ENCODE results near the gene NDUFA7.
"Not testable (repeated sequence)": the region's sequence is repeated elsewhere in the genome, so short reads cannot be mapped to it uniquely, and the experiment has no call there.

The NDUFA7 gene

GRCh38 chr19:8306235-8307054, 14.7 kb downstream of the NDUFA7 start:
- H3K36me3 Mint-ChIP-seq (ENCODE audit: insufficient read depth), result peaks cover 19% of the 10 kb centered on the region
- DNase-seq (no peak), ATAC-seq (replicated peaks) (no peak)
- H3K27me3 Mint-ChIP-seq, result no peaks in the 10 kb centered on the region
- H3K27ac Mint-ChIP-seq, result peak overlapping the region; percentile 70 to 96
- H3K9me3 Mint-ChIP-seq, result no peaks in the 10 kb centered on the region
- H3K4me3 Mint-ChIP-seq, result peak overlapping the region; percentile 82 to 95
- H3K4me1 Mint-ChIP-seq (ENCODE audit: low read depth in 2 of 2), result peaks cover 31 to 35% of the 10 kb centered on the region in 2 donors

- no peak for ATAC-seq (replicated peaks)
- Mint-ChIP-seq H3K4me3 (peak overlapping the region in 1 of 2 donors; percentile 95), H3K27ac (peak overlapping the region; percentile 70 to 96), H3K36me3 (ENCODE audit: insufficient read depth) (peaks cover 19% of the 10 kb centered on the region), H3K27me3 (no peaks in the 10 kb centered on the region), H3K9me3 (no peaks in the 10 kb centered on the region), H3K4me1 (ENCODE audit: low read depth in 2 of 2) (peaks cover 31 to 35% of the 10 kb centered on the region in 2 donors)
- DNase-seq, result no peak
Measured at GRCh38 chr19:8305798-8306197, 15.4 kb downstream of the NDUFA7 start.

DNA sequence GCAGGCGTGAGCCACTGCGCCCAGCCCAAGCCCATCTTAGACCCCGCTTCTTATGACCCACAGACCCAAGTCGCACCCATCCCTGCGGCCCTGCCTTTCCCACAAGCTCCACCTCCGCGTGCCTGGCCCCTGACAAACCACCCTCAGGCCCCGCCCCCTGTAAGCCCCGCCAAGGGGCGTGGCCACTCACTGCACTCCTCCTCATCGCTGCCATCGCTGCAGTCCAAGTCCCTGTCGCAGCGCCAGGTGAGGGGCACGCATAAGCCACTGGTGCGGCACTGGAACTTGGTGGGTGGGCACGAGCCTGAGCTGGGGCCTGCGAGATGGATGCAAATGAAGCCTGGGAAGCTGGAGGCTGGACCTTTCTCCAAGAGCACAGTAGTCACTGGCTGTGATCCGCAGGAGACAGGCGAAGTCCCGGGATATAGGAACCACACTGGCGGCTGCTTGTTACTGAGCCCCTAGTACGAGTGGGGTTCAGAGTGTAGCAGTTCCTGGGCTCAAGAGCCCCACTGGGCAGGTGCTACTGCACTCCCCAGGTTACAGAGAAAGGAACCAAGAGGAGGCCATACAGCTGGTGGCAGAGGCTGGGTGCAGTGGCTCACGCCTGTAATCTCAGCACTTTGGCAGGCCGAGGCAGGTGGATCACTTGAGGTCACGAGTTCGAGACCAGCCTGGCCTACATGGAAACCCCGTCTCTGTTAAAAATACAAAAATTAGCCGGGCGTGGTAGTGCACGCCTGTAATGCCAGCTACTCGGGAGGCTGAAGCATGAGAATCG, 16.1 kb downstream of the NDUFA7 start:
- Mint-ChIP-seq H3K4me3 (peak overlapping the region in 1 of 2 donors; percentile 95), H3K27me3 (no peaks in the 10 kb centered on the region), H3K9me3 (no peaks in the 10 kb centered on the region), H3K4me1 (ENCODE audit: low read depth in 2 of 2) (peaks cover 31 to 35% of the 10 kb centered on the region in 2 donors), H3K36me3 (ENCODE audit: insufficient read depth) (peaks cover 19% of the 10 kb centered on the region), H3K27ac (no peak overlapping the region)
- no peak for ATAC-seq (replicated peaks)
- DNase-seq, result no peak

GRCh38 chr19:8302734-8303133, 18.4 kb downstream of the NDUFA7 start:
- no peak for DNase-seq
- Mint-ChIP-seq H3K27me3 (no peaks in the 10 kb centered on the region), H3K4me3 (no peak overlapping the region), H3K4me1 (ENCODE audit: low read depth in 2 of 2) (peaks cover 19 to 25% of the 10 kb centered on the region in 2 donors), H3K36me3 (ENCODE audit: insufficient read depth) (peaks cover 10% of the 10 kb centered on the region), H3K27ac (no peak overlapping the region), H3K9me3 (no peaks in the 10 kb centered on the region)
- no peak for ATAC-seq (replicated peaks)

GRCh38 chr19:8302357-8302691, 18.9 kb downstream of the NDUFA7 start:
- Mint-ChIP-seq H3K36me3 (ENCODE audit: insufficient read depth) (peaks cover 6% of the 10 kb centered on the region), H3K4me1 (ENCODE audit: low read depth in 2 of 2) (peaks cover 15 to 21% of the 10 kb centered on the region in 2 donors), H3K27ac (no peak overlapping the region), H3K4me3 (no peak overlapping the region), H3K27me3 (no peaks in the 10 kb centered on the region), H3K9me3 (no peaks in the 10 kb centered on the region)
- no peak for DNase-seq
- ATAC-seq (replicated peaks), result no peak

GRCh38 chr19:8291337-8291736, 29.8 kb downstream of the NDUFA7 start:
- H3K27me3 Mint-ChIP-seq; H3K4me3 Mint-ChIP-seq; H3K9me3 Mint-ChIP-seq; H3K4me1 Mint-ChIP-seq (ENCODE audit: low read depth in 2 of 2); DNase-seq; H3K36me3 Mint-ChIP-seq (ENCODE audit: insufficient read depth); H3K27ac Mint-ChIP-seq: not testable (repeated sequence)
- peak; percentile 51 for ATAC-seq (replicated peaks)

GRCh38 chr19:8276508-8276907, 44.7 kb downstream of the NDUFA7 start:
- peak; percentile 61 for ATAC-seq (replicated peaks)
- not testable (repeated sequence) for H3K36me3 Mint-ChIP-seq (ENCODE audit: insufficient read depth); H3K9me3 Mint-ChIP-seq; H3K4me3 Mint-ChIP-seq; H3K27me3 Mint-ChIP-seq; DNase-seq; H3K4me1 Mint-ChIP-seq (ENCODE audit: low read depth in 2 of 2); H3K27ac Mint-ChIP-seq

DNA sequence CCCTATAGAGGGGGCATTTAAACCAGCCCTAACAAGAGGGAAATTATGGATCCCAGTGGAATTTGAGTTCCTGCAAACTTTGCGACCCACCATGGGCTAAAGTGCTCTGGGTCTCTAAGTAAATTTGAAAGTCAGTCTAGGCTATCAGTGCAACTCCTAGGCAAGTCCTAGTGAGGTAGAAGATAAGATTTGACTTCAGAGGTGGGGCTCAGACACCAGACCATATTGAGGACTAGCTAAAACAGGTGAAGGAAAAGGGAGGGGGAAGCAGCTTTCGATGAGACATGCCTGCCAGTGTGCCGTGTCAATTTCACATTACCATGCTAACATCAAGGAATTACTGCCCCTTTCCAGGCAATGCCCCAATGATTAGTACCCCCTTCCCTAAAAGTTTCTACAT, 51.5 kb downstream of the NDUFA7 start:
- Mint-ChIP-seq H3K27ac (peak overlapping the region; percentile 94 to 97), H3K9me3 (no peaks in the 10 kb centered on the region), H3K4me1 (ENCODE audit: low read depth in 2 of 2) (peaks cover 12 to 16% of the 10 kb centered on the region in 2 donors), H3K36me3 (ENCODE audit: insufficient read depth) (peaks cover 6% of the 10 kb centered on the region), H3K27me3 (no peaks in the 10 kb centered on the region), H3K4me3 (peak overlapping the region; percentile 81 to 87)
- DNase-seq, result no peak
- ATAC-seq (replicated peaks), result no peak

- H3K27me3 Mint-ChIP-seq, result no peaks in the 10 kb centered on the region
- H3K4me1 Mint-ChIP-seq (ENCODE audit: low read depth in 2 of 2), result peaks cover 12 to 16% of the 10 kb centered on the region in 2 donors
- DNase-seq (no peak), ATAC-seq (replicated peaks) (no peak)
- no peak overlapping the region for H3K27ac Mint-ChIP-seq
- no peak overlapping the region for H3K4me3 Mint-ChIP-seq
- peaks cover 11% of the 10 kb centered on the region for H3K36me3 Mint-ChIP-seq (ENCODE audit: insufficient read depth)
- no peaks in the 10 kb centered on the region for H3K9me3 Mint-ChIP-seq
Measured at GRCh38 chr19:8265872-8266271, 55.3 kb downstream of the NDUFA7 start.

DNA sequence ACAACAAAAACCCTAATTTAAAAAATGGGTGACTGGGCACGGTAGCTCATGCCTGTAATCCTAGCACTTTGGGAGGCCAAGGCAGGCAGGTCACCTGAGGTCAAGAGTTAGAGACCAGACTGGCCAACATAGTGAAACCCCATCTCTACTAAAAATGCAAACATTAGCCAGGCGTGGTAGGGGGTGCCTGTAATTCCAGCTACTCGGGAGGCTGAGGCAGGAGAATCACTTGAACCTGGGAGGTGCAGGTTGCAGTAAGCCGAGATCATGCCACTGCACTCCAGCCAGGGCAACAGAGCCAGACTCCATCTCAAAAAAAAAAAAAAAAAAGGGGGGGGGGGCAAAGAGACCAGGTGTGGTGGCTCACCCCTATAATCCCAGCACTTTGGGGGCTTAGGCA, 56.9 kb downstream of the NDUFA7 start:
- H3K9me3 Mint-ChIP-seq; H3K36me3 Mint-ChIP-seq (ENCODE audit: insufficient read depth); H3K27me3 Mint-ChIP-seq; ATAC-seq (replicated peaks); H3K4me3 Mint-ChIP-seq; DNase-seq: not testable (repeated sequence)
- H3K27ac Mint-ChIP-seq, result peak overlapping the region; percentile 53 to 57
- peaks cover 7 to 18% of the 10 kb centered on the region in 2 donors for H3K4me1 Mint-ChIP-seq (ENCODE audit: low read depth in 2 of 2)

- Mint-ChIP-seq H3K36me3 (ENCODE audit: insufficient read depth) (peaks cover 7% of the 10 kb centered on the region), H3K4me1 (ENCODE audit: low read depth in 2 of 2) (peaks cover 0 to 10% of the 10 kb centered on the region in 2 donors), H3K27me3 (no peaks in the 10 kb centered on the region), H3K4me3 (no peak overlapping the region), H3K9me3 (no peaks in the 10 kb centered on the region), H3K27ac (no peak overlapping the region)
- DNase-seq (no peak), ATAC-seq (replicated peaks) (no peak)
Measured at GRCh38 chr19:8262431-8262830, 58.7 kb downstream of the NDUFA7 start.

GRCh38 chr19:8261881-8262280, 59.3 kb downstream of the NDUFA7 start:
- ATAC-seq (replicated peaks) (no peak), DNase-seq (no peak)
- Mint-ChIP-seq H3K27ac (no peak overlapping the region), H3K9me3 (no peaks in the 10 kb centered on the region), H3K27me3 (no peaks in the 10 kb centered on the region), H3K4me1 (ENCODE audit: low read depth in 2 of 2) (peaks cover 1 to 10% of the 10 kb centered on the region in 2 donors), H3K36me3 (ENCODE audit: insufficient read depth) (peaks cover 9% of the 10 kb centered on the region), H3K4me3 (no peak overlapping the region)

DNA sequence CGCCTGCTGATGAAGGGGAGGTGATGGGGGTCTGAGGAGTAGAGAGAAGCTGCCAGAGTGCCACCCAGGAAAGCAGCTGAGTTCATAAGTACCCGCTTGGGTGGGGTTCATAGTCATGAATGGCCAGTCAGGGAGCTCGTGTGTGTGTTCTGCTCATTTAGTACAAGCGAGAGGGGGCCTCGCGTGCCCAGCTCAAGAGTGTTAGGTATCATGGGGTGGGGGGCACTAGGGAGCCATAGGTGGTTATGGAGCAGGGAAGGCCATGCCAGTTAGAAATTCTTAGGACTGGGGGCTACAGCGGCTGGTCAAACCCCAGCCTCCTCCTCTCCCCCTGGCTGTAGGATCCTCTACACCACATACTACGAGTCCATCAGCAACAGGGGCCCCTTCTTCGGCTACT, 59.8 kb downstream of the NDUFA7 start:
- ATAC-seq (replicated peaks), result no peak
- Mint-ChIP-seq H3K27ac (no peak overlapping the region), H3K4me3 (no peak overlapping the region), H3K4me1 (ENCODE audit: low read depth in 2 of 2) (peaks cover 1 to 10% of the 10 kb centered on the region in 2 donors), H3K27me3 (no peaks in the 10 kb centered on the region), H3K36me3 (ENCODE audit: insufficient read depth) (peaks cover 9% of the 10 kb centered on the region), H3K9me3 (no peaks in the 10 kb centered on the region)
- no peak for DNase-seq

All from effector memory CD8-positive, alpha-beta T cell (primary cell).